ENCODE measurements around the gene MEGF10.
"Not testable (repeated sequence)": the region's sequence is repeated elsewhere in the genome, so short reads cannot be mapped to it uniquely, and the experiment has no call there.

Gene MEGF10

DNA sequence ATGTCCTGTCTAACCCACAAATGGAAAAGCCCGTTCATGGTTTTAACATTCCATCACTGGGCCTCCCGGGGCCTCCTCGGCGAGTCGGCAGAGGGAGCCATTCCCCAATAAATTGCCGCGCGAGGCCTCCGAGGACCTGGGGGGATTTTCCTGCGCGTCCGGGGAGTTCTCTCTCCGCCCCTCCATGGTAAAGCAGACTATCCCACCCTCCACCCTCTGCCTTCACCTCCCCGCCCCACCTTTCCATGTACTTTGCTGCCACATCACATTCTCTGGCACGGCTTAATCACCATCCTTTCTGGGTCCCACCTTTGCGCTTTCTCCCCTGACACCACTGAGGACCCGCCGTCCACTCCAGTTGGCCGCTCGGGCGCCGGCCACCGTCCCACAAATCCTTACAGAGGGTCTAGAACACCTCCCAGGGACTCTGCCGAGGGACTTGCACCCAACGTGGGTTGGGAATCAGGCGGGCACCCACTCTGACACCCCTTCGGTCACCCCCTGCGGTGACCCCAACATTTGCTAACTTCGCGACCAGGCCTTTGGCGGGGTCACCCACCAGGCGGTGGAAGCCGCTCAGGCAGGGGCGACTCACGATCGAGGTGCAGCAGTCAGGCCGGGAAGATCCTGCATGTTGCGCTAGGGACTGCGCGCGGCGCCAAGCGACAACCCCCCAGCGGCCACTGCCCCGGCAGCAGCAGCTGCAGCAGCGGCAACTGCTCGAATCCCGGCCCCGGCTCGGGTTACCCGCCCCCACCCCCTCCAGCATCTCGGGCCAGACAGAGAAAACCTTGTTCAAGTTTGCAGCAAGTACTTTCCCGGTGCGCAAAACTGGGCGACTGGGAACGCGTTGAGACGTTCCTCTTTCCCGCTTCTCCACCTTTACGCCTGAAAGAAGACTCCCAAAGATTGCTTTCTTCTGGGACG is at the start of gene MEGF10:
TSS of gene MEGF10 (plus strand) at position 778 of the 927 bp plus-strand sequence. CDS start 40,513 bp downstream, outside the sequence.
- DNase-seq, result peak; percentile 6

DNA sequence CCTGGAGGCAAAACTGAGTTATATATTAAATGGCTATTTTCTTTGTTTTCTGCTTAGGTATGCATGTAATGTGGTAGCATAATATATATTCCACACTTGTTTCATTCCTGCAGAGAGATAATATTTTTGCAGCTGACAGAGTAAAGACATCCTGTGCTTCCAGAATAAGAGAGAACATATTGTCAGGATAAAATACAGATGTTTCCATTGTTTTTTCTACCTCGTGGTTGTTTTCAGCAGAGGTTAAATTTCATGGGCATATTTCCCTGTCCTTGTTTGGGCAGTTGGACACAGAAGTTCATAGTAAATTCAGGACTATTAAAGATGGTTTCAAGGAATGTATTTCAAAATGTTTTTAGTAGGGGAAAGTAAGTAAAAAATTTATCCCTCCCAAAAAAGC is 47.6 kb upstream of the MEGF10 start:
- no peak for DNase-seq

DNA sequence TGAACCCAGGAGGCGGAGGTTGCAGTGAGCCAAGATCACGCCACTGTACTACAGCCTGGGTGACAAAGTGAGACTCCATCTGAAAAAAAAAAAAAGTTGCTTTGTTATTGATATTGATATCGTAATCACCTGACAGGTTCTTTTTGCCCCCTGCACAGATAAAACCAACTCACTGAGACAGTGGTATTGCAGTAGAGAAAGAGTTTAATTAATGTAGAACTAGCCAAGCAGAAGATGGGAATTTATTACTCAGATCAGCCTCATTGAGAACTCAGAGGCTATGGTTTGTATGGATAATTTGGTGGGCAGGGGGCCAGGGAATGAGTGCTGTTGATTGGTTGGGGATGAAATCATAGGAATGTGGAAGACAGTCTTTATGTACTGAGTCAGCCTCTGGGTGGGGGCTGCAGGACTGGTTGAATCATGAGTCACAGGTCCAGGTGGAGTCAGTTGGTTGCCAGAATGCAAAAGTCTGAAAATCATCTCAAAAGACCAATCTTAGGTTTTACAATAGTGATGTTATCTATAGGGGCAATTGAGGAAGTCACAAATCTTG is 35.8 kb upstream of the MEGF10 start:
- DNase-seq, result no peak

DNA sequence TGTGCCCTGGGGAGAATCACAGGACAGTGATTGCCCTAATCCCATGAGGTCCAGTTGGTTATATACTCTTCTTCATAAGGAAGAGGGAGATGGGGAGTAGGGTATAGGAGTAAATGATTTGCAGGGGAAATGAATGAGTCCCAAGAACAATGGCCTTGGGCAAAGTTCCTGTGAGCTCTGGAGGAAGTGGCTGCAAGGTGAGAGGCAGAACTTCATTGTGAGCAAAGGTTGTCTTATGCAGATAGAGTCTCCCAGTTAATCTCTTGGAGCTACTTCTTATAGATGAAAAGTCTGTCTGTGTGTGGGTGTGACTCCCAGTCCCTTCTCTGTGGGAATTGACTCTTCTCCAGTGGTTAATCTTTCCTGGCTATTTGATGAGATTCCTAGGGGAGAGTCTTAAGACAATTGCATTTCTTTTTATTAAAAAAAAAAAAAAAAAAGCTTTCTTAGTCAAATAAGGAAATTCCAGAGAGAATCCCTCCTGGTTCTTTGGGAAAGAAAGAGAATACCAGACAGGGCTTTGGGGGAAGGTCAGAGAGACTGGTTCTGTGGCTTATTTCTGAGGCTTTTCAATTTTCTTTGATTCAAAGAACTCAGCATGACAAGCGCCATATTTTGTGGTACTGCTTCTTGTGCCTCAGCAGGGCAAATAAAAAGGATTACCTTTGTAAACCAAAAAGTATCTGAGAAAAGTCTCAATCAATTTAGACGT is 33.6 kb upstream of the MEGF10 start:
- DNase-seq, result no peak

DNA sequence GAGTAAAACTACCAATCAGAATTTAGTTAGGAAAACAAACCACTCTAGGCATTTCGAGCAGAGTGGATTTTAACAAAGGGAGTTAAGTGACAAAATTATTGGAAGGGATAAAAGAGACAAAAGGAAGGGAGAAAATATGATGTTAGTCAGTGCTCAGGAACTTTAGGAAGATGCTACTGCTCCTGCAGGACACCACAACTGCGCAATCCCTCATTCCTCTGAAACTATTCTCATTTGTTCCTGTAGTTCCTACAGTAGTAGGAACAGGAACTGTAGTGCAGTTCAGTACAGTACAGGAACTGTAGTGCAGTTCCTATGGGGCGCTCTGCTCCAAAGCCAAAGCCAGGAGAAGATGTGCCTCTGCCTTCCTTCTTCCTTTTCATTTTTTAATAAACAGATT is 29.9 kb upstream of the MEGF10 start:
- DNase-seq, result no peak

DNA sequence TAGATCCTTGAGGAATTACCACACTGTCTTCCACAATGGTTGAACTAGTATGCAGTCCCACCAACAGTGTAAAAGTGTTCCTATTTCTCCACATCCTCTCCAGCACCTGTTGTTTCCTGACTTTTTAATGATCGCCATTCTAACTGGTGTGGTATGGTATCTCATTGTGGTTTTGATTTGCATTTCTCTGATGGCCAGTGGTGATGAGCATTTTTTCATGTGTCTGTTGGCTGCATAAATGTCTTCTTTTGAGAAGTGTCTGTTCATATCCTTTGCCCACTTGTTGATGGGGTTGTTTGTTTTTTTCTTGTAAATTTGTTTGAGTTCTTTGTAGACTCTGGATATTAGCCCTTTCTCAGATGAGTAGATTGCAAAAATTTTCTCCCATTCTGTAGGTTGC is 25.1 kb upstream of the MEGF10 start:
- not testable (repeated sequence) for DNase-seq

DNA sequence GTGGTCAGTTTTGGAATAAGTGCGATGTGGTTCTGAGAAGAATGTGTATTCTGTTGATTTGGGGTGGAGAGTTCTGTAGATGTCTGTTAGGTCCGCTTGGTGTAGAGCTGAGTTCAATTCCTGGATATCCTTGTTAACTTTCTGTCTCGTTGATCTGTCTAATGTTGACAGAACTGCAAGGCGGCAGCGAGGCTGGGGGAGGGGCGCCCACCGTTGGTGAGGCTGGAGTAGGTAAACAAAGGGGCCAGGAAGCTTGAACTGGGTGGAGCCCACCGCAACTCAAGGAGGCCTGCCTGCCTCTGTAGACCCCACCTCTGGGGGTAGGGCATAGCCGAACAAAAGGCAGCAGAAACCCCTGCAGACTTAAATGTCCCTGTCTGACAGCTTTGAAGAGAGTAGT is 22.3 kb upstream of the MEGF10 start:
- DNase-seq, result not testable (repeated sequence)

DNA sequence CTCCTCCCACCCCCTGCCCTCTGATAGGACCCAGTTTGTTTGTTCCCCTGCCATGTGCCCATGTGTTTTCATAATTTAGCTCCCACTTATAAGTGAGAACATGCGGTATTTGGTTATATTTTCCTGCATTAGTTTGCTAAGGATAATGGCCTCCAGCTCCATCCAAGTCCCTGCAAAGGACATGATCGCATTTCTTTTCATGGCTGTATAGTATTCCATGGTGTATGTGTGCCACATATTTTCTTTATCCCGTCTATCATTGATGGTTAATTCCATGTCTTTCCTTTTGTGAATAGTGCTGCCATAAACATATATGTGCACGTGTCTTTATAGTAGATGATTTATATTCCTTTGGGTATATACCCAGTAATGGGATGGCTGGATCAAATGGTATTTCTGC is 19.9 kb upstream of the MEGF10 start:
- DNase-seq, result not testable (repeated sequence)

DNA sequence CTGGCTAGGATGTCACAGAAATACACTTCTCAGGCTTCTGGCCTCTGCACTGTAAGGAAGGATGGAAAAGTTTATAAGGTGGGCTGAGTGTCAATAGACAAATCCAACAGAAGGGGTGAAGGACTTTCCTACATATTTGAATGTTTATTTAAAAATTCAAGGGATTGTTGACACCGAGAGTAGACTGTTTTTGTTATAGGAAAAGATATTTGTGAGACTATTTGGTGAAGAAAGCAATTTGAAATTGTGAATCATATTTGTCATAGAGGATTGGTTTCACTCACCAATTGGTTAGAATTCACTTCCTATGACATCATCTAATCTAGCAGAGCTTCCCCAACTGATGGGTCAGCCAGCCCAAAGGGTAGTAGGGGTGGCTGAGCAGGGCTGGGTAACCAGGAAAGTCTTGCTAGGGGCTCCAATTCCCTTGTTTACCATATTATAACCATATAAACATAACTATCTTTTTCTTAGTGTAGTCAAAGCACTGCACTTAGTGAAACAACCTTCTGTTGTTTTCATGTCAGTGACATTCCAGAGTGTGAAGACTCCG is 14.9 kb upstream of the MEGF10 start:
- DNase-seq, result no peak

DNA sequence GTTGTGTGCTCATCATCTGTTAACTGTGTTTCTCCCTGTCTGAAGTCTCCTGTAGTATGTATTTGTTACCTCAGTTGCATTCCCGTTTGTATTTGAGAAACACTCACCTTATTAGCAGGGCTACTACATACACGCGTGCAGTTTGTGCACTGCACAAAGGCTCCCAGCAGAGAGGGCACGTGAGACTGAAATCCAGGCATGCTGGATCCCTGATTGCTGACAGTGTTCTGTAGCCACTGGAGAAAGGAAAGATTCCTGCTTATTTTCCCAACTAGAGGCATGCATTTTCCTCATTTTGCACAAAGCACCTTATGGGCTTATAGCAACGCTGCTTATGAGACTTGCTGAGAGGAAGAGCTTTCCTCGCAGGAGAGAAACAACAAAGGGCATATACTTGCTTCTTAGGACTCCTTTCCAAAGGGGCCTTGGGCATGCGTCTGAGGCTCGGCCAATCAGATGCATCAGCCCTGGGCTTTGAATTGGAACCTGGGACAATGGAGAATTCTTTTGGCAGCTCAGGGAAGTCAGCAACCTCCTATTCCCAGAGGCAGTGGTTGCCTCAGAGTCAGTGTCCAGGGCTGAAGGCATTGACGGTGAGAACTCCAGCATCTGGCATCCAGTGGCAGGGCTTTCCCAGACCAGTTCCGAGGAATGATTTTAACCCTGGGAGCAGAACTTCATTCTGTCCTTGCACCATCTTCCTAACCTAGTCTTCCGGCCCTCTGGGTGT is 9.9 kb upstream of the MEGF10 start:
- no peak for DNase-seq

DNA sequence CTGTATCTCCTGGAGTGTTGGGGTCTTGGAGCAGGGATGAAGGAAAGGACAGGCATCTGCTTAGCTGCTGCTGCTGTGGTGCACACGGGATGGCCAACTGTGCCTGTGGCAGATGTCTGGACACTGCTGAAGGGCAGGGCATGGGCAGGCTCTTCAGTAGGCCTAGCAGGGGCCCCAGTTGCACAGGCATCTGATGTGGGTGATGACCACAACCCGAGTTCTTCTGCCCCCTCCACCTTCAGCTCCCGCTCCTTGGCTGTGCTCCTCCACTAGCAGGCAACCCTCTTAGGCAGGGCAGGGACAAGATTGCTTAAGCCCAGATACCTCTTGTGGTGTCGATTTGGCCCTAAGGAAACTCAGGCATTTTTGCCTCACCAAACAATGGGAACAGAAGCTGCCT is 9.0 kb upstream of the MEGF10 start:
- DNase-seq, result no peak

DNA sequence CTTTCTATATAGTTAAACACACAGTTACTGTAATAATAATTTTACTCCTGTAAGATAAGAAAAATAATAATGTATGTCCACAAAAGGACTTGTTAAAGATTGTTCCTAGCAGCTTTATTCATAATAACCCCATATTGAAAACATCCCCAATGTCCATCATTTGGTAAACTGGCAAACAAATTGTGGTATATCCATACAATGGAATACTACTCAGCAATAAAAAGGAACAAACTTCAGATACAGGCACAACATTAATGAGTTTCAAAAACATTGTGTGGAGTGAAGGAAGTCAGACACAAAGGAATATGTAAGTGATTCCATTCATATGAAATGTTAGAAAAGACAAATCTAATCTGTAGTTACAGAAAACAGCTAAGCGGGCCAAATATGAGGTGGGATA is 1.9 kb upstream of the MEGF10 start:
- DNase-seq, result no peak

DNA sequence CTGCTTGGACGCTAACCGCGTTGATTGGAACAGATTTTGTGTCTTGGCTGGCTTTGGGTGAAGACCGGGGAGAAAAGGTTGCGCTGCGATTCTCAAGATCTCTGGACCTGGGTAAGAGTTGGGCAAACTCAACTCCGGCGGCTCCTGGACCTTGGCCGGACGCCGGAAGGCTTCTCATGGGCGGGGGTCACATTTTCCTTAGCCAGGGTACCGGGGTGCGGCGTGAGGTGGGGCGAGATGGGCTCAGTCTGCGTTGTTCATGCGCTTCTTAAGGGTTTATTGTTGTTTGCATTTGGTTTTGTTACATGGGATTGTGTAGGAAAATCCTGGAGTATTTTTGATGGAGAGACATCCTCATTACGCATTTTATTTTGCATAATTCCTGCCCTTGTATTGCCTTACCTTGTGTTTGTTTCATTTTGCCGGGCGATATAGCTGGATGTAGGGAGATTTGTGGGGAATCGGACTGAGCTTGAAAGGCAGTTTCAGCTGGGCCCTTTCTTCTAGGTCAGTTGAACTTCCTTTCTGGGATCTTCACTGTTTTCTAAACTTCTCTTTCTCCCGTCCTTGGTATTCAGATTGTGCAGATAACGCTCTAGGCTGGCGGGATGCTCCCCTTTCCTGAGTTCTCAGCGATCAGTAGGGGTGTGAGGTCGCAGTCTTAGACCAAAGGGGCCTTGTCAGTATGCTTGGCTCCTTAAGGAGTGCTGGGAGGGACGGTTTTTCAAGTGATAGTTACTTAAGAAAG is 524 bp downstream of the MEGF10 start:
- no peak for DNase-seq

DNA sequence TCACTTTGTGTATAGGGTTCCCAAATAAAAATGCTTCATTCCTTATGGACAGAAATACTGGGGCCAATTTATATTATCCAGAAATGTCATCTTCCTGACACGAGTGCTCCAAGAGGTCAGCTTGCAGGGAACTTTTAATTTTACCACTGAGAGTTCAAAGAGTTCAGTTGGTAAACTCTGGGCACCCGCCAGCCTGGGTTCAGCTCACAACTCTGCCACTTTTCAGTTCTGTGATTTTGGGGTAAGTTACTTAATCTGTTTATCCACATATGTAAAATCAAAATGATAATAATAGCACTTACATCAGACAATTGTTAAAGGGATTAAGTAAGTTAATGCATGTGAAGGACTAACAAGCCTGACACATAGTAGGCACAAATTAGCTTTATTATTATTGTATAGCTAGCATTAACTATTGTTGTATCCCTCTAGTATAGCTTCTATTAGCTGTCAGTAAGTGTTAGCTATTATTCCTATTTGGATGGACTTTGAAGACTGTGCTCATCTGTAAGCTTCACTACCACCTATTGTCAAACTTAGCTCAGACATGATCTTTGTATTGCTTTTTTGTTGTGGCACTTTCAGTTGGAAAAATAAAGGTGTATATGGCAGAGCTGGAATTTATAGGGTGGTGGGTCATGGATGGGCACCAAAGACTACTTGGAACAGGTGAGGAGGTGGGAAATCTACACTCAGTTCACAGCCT is 1.6 kb downstream of the MEGF10 start:
- no peak for DNase-seq

DNA sequence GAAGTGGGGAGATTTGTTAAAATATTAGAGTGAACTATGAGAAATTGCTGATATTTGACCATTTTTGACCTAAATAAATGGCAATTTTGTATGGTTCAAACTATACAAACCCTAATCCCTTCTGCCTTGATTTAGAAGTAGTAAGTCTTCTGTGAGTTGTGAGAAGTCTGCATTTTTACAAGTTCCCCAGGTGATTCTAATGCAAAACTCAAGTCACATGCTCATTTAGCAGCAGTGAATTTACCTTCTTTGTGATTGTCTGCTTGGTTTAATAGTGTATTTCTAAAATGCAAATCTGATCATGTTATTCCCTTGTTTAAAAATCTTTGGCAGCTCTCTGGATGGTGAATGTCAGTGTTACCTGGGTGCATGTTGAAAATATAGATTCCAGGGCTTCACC is 2.8 kb downstream of the MEGF10 start:
- no peak for DNase-seq

DNA sequence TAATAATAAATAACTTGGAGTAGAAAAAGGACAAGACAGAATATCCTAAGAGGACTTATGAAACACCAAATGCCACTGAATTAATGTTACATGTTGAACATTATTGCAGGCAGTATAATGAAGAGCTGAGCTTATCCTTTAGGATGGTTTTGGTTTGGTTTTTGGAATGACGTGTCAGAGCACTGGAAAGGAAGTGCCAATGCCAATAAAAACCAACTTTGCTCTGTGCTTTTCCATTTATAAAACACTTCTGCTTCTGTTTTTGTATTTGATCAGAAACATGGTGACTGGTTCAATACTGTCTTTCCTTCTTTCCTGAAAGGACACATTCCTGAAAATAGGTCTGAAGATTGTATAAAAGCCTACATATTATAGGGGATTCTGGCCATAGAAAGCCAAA is 4.2 kb downstream of the MEGF10 start:
- no peak for DNase-seq

DNA sequence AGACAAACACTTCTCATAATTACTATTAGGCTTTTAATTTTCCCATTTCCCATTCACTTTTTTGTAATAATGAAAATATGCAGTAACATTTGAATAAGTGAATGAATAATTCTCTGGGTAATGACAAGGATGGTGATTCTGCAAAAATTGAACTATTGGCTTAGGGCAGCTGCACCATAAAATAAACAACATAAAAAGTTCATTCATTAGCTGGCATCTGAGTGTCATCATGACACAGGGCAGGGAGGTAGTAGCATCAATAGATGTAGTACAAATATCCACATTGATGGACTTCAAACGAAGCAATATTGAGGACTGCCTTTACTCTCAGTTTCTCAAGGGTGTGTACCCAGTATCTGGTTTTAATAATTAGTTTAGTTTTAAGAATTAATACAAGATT is 4.9 kb downstream of the MEGF10 start:
- no peak for DNase-seq

DNA sequence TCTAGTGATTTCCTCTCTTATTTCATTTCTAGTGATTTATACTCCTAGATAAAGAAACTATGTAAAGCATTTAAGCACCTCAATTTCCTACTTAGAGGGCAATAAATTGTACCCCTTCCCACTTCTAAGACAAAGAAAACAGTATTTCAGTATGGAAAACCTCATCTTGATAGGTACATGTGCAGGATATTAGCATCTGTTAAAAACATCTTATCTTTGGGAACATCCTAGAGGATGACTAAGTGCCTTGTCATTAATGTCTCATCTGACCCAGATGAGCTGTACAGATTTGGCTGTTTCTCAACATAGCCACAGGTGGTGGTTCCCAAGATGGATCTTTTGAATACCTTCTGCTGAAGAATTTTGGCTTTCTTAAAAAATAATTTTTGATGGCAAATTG is 5.7 kb downstream of the MEGF10 start:
- no peak for DNase-seq

DNA sequence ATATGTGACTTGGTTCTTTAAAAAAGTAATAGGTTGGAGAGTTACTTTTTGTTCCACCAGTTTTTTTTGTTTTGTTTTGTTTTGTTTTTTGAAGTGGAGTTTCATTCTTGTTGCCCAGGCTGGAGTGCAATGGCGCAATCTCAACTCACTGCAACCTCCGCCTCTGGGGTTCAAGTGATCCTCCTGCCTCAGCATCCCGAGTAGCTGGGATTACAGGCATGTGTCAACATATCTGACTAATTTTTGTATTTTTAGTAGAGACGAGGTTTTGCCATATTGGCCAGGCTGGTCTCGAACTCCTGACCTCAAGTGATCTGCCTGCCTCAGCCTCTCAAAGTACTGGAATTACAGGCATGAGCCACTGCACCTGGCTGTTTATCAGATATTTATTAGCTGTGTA is 6.3 kb downstream of the MEGF10 start:
- not testable (repeated sequence) for DNase-seq

DNA sequence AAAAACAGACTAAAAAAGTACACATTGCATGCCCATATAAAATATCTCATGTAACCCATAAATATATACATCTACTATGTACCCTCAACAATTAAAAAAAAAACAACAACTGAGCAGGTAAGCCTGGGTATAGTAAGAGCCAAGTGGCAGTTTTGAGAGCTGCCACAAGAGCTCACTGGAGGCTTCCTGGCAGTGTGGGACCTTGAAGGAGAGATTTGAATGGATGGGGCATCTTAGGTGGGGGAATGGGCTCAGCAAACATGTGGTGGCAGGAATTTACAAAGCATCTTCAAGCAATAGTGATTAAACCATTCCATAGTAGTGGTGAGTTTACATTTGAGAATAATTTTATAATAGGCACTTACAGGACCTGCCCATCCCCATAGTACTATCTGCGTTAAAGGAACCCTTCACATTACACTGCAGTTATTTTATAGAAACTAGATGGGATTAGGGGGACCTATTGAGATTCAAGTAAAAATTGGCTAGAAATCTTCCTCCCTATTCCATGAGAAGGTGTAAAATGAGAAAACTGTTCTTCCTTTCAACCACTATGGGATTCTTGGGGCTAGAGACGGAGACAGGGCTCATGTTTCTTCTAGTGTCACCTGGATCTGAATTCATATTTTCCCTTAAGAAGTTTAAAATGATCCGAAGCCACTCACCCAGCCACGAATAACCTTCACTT is 6.9 kb downstream of the MEGF10 start:
- no peak for DNase-seq

DNA sequence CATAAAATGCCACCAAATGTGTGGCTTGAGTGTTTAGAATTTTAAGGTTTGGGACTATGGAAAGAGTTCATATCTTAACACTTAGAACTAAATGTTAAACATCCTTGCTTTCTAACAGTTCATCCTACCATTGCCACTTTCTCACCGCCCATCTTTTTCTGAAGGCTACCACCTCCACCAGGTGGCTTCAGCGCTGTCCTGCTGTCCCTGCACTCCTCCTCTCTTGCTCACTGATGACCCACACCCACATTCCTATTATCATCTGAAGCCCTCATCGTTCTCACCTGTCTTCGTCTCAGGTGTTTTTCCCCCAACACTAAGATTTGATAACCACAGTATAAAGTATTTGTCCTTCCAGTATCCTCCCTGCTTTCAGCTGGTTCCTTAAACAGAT is 7.4 kb downstream of the MEGF10 start:
- no peak for DNase-seq
